Measurements from ENCODE around the gene CDON. TPM values are rescaled to one million over a fixed set of nuclear protein-coding genes. Genes with fewer than 3 reads are reported as not detected.

Gene CDON
- polyA plus RNA-seq, 2 of the 4 experiments (the other 2 are of a cell fraction), result 1.7 to 5.6 TPM

DNA sequence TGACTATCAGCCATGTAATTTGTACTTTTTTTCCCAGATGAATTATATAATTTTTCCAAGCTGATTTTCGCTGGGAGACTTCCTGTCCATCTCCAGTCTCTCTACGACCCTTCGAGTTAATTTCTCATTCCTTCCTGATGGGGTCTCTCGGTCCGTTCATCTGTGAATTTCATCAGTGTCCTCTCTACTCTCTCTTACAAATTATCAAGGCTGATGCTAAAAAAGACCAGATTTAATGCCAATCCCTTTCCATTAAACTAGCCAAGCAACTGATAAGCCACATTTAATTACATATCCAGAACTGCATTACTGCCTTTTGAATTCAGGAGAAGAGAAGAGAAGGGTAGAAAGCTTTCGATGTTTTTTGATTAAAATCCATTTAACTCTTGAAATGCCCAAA, 91.0 kb downstream of the CDON start:
- CTCF ChIA-PET, result interaction anchor here (1.4 kb wide), 1 partner anchor 30 kb away, joined by 3 read pairs; no protein-coding TSS in a partner anchor
- no peak for FAIRE-seq
- WGBS (ENCODE audit: missing lambda C conversion rate), result 76% methylated on average over 6 of the region's 6 CpGs
- DNase-seq (ENCODE audit: low read depth in 1 of 2, low spot score in 1 of 2), result no peak
- POLR2A ChIA-PET, result no interaction called here
- no peak overlapping the region for H3K4me2 ChIP-seq
- H3K4me3 ChIP-seq, result no peak overlapping the region
- H3K27ac ChIP-seq, result no peak overlapping the region
- H3K9me3 ChIP-seq, result no peaks in the 10 kb centered on the region
- no peak for ATAC-seq
- peaks cover 7% of the 10 kb centered on the region; the same call in 2 of the 3 replicates for H3K4me1 ChIP-seq
- TF ChIP-seq HOXB13 (CRISPR knock-in tag; IDR thresholded peaks at IDR 0.05; ENCODE audit: low read depth), result no peak
- TF ChIP-seq RAD21 (conservative IDR thresholded peaks at IDR 0.05 in 1 of 2, IDR thresholded peaks at IDR 0.05 in 1 of 2), result no peak
- TF ChIP-seq NFE2L2 (conservative IDR thresholded peaks at IDR 0.05; ENCODE audit: low read length), result no peak
- no peak for TF ChIP-seq HMGXB4 (CRISPR knock-in tag; IDR thresholded peaks at IDR 0.05; ENCODE audit: borderline replicate concordance)
- no peak for TF ChIP-seq KDM5A (IDR thresholded peaks at IDR 0.05)
- TF ChIP-seq EHMT2 (IDR thresholded peaks at IDR 0.05; ENCODE audit: low read depth), result no peak
- TF ChIP-seq, protein P1, sequence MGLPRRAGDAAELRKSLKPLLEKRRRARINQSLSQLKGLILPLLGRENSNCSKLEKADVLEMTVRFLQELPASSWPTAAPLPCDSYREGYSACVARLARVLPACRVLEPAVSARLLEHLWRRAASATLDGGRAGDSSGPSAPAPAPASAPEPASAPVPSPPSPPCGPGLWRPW (IDR thresholded peaks at IDR 0.05), result no peak
- no peak for TF ChIP-seq CHD4 (IDR thresholded peaks at IDR 0.05; ENCODE audit: borderline replicate concordance)
- no peak for TF ChIP-seq POLR2A (IDR thresholded peaks at IDR 0.05; ENCODE audit: low read length)
- TF ChIP-seq USF2 (IDR thresholded peaks at IDR 0.05), result no peak
- TF ChIP-seq ATOH8 (CRISPR knock-in tag; IDR thresholded peaks at IDR 0.05; ENCODE audit: low read depth), result no peak

GRCh38 chr11:125968354-125968753, 94.3 kb downstream of the CDON start:
- POLR2A ChIA-PET, result no interaction called here
- H3K4me3 ChIP-seq, result no peak overlapping the region
- TF ChIP-seq MYC (IDR thresholded peaks at IDR 0.05; ENCODE audit: borderline replicate concordance, low read length) (no peak), PHF8 (IDR thresholded peaks at IDR 0.05; ENCODE audit: borderline replicate concordance, low read depth) (no peak), JUNB (IDR thresholded peaks at IDR 0.05) (no peak), NPAS2 (CRISPR knock-in tag; IDR thresholded peaks at IDR 0.05; ENCODE audit: borderline replicate concordance) (no peak), ATOH8 (CRISPR knock-in tag; IDR thresholded peaks at IDR 0.05; ENCODE audit: low read depth) (no peak), EHMT2 (IDR thresholded peaks at IDR 0.05; ENCODE audit: low read depth) (no peak), RAD21 (conservative IDR thresholded peaks at IDR 0.05 in 1 of 2, IDR thresholded peaks at IDR 0.05 in 1 of 2) (no peak), MAFK (IDR thresholded peaks at IDR 0.05; ENCODE audit: partially characterized antibody) (no peak), SREBF2 (IDR thresholded peaks at IDR 0.05) (no peak), RNF2 (IDR thresholded peaks at IDR 0.05; ENCODE audit: borderline replicate concordance, low read depth) (no peak), FOSL2 (IDR thresholded peaks at IDR 0.05) (no peak), FOSL2 (CRISPR knock-in tag; IDR thresholded peaks at IDR 0.05) (no peak), KDM1A (IDR thresholded peaks at IDR 0.05; ENCODE audit: low read depth) (no peak), ESRRA (IDR thresholded peaks at IDR 0.05; ENCODE audit: borderline replicate concordance, low read length) (no peak), HOXA7 (CRISPR knock-in tag; IDR thresholded peaks at IDR 0.05) (no peak)
- TF ChIP-seq, protein P2, sequence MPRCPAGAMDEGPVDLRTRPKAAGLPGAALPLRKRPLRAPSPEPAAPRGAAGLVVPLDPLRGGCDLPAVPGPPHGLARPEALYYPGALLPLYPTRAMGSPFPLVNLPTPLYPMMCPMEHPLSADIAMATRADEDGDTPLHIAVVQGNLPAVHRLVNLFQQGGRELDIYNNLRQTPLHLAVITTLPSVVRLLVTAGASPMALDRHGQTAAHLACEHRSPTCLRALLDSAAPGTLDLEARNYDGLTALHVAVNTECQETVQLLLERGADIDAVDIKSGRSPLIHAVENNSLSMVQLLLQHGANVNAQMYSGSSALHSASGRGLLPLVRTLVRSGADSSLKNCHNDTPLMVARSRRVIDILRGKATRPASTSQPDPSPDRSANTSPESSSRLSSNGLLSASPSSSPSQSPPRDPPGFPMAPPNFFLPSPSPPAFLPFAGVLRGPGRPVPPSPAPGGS (IDR thresholded peaks at IDR 0.05), result no peak
- no peak for ATAC-seq
- DNase-seq (ENCODE audit: low read depth in 1 of 2, low spot score in 1 of 2), result no peak
- no peak for FAIRE-seq
- H3K27ac ChIP-seq, result no peak overlapping the region
- peak overlapping the region; percentile 29; the same call in 2 of the 3 replicates for H3K4me2 ChIP-seq
- CTCF ChIA-PET, result no interaction called here
- WGBS (ENCODE audit: missing lambda C conversion rate), result 77% methylated on average over 7 of the region's 7 CpGs
- no peaks in the 10 kb centered on the region for H3K9me3 ChIP-seq
- peaks cover 7% of the 10 kb centered on the region; the same call in 2 of the 3 replicates for H3K4me1 ChIP-seq
